Gastrocnemius medialis (tissue), 4 donors: ENCODE data around the gene C16orf92. TPM values are rescaled to one million over a fixed set of nuclear protein-coding genes. Genes with fewer than 3 reads are reported as not detected.
A peak's percentile ranks its signal among the peaks of the same experiment; 100 is the strongest.

Experiments used
- ATAC-seq, 2 donors: fragments of 150-250 bp; one replicate each; pipeline ENCODE4 v1.9.1; 2016
- DNase-seq, 2 donors: peaks; one replicate each; pipeline ENCODE4 v3.0.0-alpha.2; 2019
- H3K27ac ChIP-seq, 4 donors: fragments of 200-600 bp; sonication (generic); 1 replicate in 1 of 4; 2 replicates in 3 of 4; pipeline ENCODE4 v1.5.1; 2016 to 2018; ENCODE audit warnings: mild to moderate bottlenecking in 2 of 4, moderate library complexity in 1 of 4
- H3K27me3 ChIP-seq, 3 donors: fragments of 200-600 bp; sonication (generic) in 2 of 3; 1 replicate in 1 of 3; 2 replicates in 2 of 3; pipeline versions ENCODE4 v1.5.1 to v1.6.0; 2016 to 2019; ENCODE audit warnings: mild to moderate bottlenecking in 1 of 3, moderate library complexity in 1 of 3
- H3K36me3 ChIP-seq, 2 donors: fragments of 200-600 bp; sonication (generic) in 1 of 2; one replicate each; pipeline ENCODE4 v1.5.1; 2017 to 2018
- H3K4me1 ChIP-seq, 2 donors: fragments of 200-600 bp; sonication (generic) in 1 of 2; one replicate each; pipeline ENCODE4 v1.5.1; 2016 to 2017; ENCODE audit warnings: mild to moderate bottlenecking in 2 of 2
- H3K4me3 ChIP-seq, 4 donors: fragments of 200-600 bp; sonication (generic) in 3 of 4; 1 replicate in 1 of 4; 2 replicates in 3 of 4; pipeline ENCODE4 v1.5.1; 2016 to 2019; ENCODE audit warnings: mild to moderate bottlenecking in 2 of 4
- H3K9me3 ChIP-seq, 3 donors: fragments of 200-600 bp; sonication (generic) in 2 of 3; 1 replicate in 1 of 3; 2 replicates in 2 of 3; pipeline ENCODE4 v1.5.1; 2016 to 2019
- CTCF ChIP-seq, 5 experiments: fragments of 450-650 bp in 3 of 5; fragments of 200-600 bp in 2 of 5; sonication (generic) in 2 of 5; IDR thresholded peaks in 4 of 5; conservative IDR thresholded peaks in 1 of 5; 1 replicate in 4 of 5; 2 replicates in 1 of 5; pipeline ENCODE4 v1.5.1; 2016 to 2019; ENCODE audit warnings: antibody characterized with exemption in 5 of 5, mild to moderate bottlenecking in 3 of 5, moderate library complexity in 3 of 5
- POLR2A ChIP-seq, 2 donors: fragments of 450-650 bp; IDR thresholded peaks; one replicate each; pipeline ENCODE4 v1.6.1; 2017; ENCODE audit warnings: antibody characterized with exemption in 2 of 2, mild to moderate bottlenecking in 2 of 2, moderate library complexity in 2 of 2
- in situ Hi-C, 4 donors: fragments of 200-750 bp; cut with MboI; loops; one replicate each; pipeline versions ENCODE4 v1.15.0 to v1.8.0; 2017; ENCODE audit warnings: low sequenced_read_pairs in 4 of 4
- intact Hi-C: fragments of 100-400 bp; cut with DNase I; formaldehyde crosslinking; loops from one replicate; pipeline ENCODE4 v1.15.1; 2023; ENCODE audit warnings: low total_unique reads
- total RNA-seq, 4 donors: library from RNA; depleted of rRNA; stranded (reverse); fragments of >200 nt; gene quantifications; one replicate each; pipeline versions ENCODE4 v1.1.0 to v1.2.3, GENCODE V29; 2016

The C16orf92 gene
- total RNA-seq, 4 donors from 2014 or later, result not detected

DNA sequence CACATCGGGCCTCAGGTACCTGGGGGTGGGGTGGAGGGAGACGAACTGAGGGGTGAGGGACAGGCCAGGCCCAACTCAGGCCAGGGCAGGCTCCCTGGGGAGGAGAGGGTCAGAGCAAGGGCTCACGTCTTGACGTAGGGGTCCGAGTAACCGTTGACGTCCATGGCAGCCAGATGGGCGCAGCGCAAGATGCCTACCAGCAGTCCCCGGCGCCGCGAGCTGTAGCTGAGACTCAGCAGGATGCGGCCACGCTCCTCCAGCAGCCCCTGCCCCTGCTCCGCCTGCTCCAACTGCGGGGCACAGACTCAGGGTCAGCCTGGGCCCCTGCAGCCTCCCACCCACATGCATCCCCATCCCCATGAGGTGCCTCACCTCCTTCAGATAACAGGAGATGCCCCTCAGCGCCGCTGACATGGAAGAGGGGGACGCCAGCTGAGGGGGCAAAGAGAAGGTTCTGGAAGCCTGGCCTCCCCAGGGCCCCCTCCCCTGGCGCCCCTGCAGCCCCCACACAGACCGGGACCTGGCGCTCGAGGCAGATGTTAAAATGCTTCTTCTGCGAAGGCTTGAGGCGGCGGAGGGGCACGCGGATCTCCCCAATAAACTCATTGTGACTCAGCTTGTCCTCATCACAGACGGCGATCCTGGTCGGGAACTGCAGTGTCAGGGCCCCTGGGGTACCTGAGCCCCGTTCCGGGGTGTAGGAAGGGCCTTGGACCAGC, 16.2 kb upstream of the C16orf92 start:
- no peaks in the 10 kb centered on the region for H3K36me3 ChIP-seq
- no peak for TF ChIP-seq POLR2A (IDR thresholded peaks at IDR 0.05)
- TF ChIP-seq CTCF (IDR thresholded peaks at IDR 0.05 in 4 of 5, conservative IDR thresholded peaks at IDR 0.05 in 1 of 5), result no peak
- H3K27me3 ChIP-seq, result peaks cover 30 to 34% (median 30%) of the 10 kb centered on the region in 3 donors
- DNase-seq, result no peak
- in situ Hi-C loops (loop anchor here in 1 of 4 donors (25.0 kb wide), 1 partner anchor 320 kb away; the partner anchor contains the start of gene QPRT), intact Hi-C loops (no loop called here)
- no peak overlapping the region for H3K27ac ChIP-seq
- no peaks in the 10 kb centered on the region for H3K9me3 ChIP-seq
- H3K4me3 ChIP-seq, result no peak overlapping the region
- no peak for ATAC-seq
- H3K4me1 ChIP-seq, result peaks cover 3 to 9% of the 10 kb centered on the region in 2 donors

- Histone ChIP-seq H3K4me1 (peaks cover 3 to 9% of the 10 kb centered on the region in 2 donors), H3K4me3 (no peak overlapping the region), H3K27ac (no peak overlapping the region), H3K36me3 (no peaks in the 10 kb centered on the region), H3K9me3 (no peaks in the 10 kb centered on the region), H3K27me3 (peaks cover 35 to 40% (median 36%) of the 10 kb centered on the region in 3 donors)
- in situ Hi-C loops, result loop anchor here in 1 of 4 donors (25.0 kb wide), 1 partner anchor 320 kb away; the partner anchor contains the start of gene QPRT
- intact Hi-C loops, result no loop called here
- no peak for TF ChIP-seq POLR2A (IDR thresholded peaks at IDR 0.05)
- TF ChIP-seq CTCF (IDR thresholded peaks at IDR 0.05 in 4 of 5, conservative IDR thresholded peaks at IDR 0.05 in 1 of 5), result no peak
- ATAC-seq (no peak), DNase-seq (no peak)
Observed at GRCh38 chr16:30007378-30007895, 15.6 kb upstream of the C16orf92 start.

DNA sequence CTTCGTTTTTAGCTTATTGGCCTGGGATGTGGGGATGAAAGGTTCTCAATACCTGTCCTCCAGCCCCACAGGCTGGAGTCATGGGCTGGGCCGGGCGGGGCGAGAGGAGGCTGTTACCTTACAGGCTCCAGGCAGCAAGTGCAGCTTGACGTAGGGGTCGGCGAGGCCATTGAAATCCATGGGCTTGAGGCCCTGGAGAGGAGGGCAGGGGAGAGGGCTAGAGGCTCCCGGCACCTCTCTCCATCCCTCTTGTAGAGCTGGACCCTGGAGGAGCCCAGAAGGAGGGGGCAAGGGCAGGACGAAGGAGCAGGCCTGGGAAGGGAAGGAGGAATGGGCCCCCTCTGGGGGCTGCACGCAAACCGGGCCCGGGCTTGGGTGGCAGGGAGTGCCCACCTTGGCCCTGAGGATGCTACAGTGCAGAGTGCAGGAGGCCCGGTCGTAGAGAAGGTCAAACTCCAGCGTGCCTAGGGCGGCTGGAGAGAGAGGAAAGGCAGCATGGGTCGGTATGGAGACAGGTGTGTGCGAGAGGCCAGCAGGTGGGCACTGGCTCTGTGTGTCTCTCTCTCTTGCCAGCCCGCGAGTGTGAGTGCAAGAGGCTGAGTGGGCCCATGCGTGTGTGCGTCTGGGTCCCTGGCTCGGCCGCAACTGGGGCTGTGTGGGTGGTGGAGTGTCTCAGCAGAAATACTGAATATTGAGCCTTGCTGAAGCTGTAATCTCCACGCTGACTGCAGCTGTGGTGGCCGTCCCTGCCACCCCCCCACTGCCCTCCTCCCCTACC, 13.7 kb upstream of the C16orf92 start:
- Histone ChIP-seq H3K27ac (no peak overlapping the region), H3K27me3 (peaks cover 36 to 40% (median 37%) of the 10 kb centered on the region in 3 donors), H3K36me3 (no peaks in the 10 kb centered on the region), H3K9me3 (no peaks in the 10 kb centered on the region), H3K4me3 (no peak overlapping the region), H3K4me1 (peaks cover 3 to 9% of the 10 kb centered on the region in 2 donors)
- TF ChIP-seq POLR2A (IDR thresholded peaks at IDR 0.05), result no peak
- TF ChIP-seq CTCF (IDR thresholded peaks at IDR 0.05 in 4 of 5, conservative IDR thresholded peaks at IDR 0.05 in 1 of 5), result no peak
- intact Hi-C loops, result no loop called here
- in situ Hi-C loops, result loop anchor here in 1 of 4 donors (25.0 kb wide), 1 partner anchor 322 kb away; the partner anchor contains the start of gene QPRT
- DNase-seq, result no peak
- no peak for ATAC-seq

DNA sequence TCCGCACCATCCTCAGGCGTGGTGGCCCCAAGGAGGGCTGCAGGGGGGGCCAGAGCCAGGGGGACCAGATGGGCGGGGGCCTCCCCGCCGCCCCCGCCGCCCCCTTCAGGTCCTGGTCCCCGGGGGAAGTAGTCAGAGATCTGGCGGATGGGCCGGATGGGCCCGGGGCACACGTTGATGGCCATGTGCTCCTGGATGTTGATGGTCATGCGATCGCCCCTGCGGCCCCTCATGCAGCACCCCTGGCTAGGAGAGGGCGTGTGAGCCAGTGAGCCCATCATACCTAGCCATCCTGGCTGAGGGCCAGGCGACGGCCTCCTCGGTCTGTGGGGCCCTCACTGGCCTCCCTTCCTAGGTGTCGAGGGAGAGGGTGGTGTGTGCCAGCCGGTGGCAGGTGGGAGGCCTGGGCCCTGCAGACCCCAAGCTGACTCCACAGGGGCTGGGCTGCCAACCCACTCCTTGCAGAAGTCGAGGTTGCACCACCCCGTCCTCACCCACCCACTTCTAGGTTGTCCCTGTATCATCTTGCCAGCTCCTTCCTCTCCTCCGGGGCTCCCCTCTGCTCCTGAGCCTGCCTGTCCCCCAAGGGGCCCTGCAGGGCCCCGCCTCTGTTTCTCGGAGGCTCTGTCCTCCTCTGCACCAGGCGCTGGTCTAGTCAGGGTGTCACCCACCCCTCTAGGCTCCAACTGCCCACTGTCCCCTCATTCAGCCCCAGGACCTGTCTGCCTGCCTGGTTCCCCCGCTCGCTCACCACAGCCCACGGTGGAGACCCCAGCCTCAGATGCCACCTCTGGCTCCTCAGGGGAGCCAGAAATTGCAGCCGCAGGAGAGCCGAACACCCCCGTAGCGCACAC, 12.8 kb upstream of the C16orf92 start:
- H3K9me3 ChIP-seq, result no peaks in the 10 kb centered on the region
- H3K36me3 ChIP-seq, result no peaks in the 10 kb centered on the region
- intact Hi-C loops (no loop called here), in situ Hi-C loops (loop anchor here in 1 of 4 donors (25.0 kb wide), 1 partner anchor 323 kb away; the partner anchor contains the start of gene QPRT)
- no peak overlapping the region for H3K27ac ChIP-seq
- peak overlapping the region in 3 of 4 donors; percentile 7 to 23 (median 18) for H3K4me3 ChIP-seq
- ATAC-seq, result no peak
- peaks cover 3 to 9% of the 10 kb centered on the region in 2 donors for H3K4me1 ChIP-seq
- H3K27me3 ChIP-seq, result peaks cover 36 to 40% (median 37%) of the 10 kb centered on the region in 3 donors
- no peak for DNase-seq
- TF ChIP-seq POLR2A (IDR thresholded peaks at IDR 0.05) (no peak), CTCF (IDR thresholded peaks at IDR 0.05 in 4 of 5, conservative IDR thresholded peaks at IDR 0.05 in 1 of 5) (no peak)
